IgD-negative memory B cell (primary cell): Measurements from ENCODE around the gene UBAP1. TPM values are rescaled to one million over a fixed set of nuclear protein-coding genes. Genes with fewer than 3 reads are reported as not detected.
"Not testable (repeated sequence)": the region's sequence is repeated elsewhere in the genome, so short reads cannot be mapped to it uniquely, and the experiment has no call there.

Source experiments
- H3K27ac Mint-ChIP-seq, 3 donors: one replicate each; pipeline ENCODE4 v1.8.0; 2020 to 2022; ENCODE audit warnings: mild to moderate bottlenecking in 3 of 3, mixed read lengths in 3 of 3, moderate library complexity in 1 of 3
- H3K27me3 Mint-ChIP-seq: one replicate; pipeline ENCODE4 v1.8.0; 2021; ENCODE audit warnings: mixed read lengths
- H3K36me3 Mint-ChIP-seq: one replicate; pipeline ENCODE4 v1.8.0; 2020; ENCODE audit warnings: mild to moderate bottlenecking, mixed read lengths
- H3K4me1 Mint-ChIP-seq, 3 donors: one replicate each; pipeline ENCODE4 v1.8.0; 2020 to 2022; ENCODE audit warnings: mixed read lengths in 3 of 3, mild to moderate bottlenecking in 1 of 3
- H3K4me3 Mint-ChIP-seq, 4 donors: one replicate each; pipeline ENCODE4 v1.8.0; 2020 to 2022; ENCODE audit warnings: mild to moderate bottlenecking in 4 of 4, mixed read lengths in 4 of 4, moderate library complexity in 3 of 4
- H3K9me3 Mint-ChIP-seq, 3 donors: one replicate each; pipeline ENCODE4 v1.8.0; 2020 to 2021; ENCODE audit warnings: mixed read lengths in 3 of 3, mild to moderate bottlenecking in 1 of 3
- polyA plus RNA-seq: library from polyadenylated mRNA; unstranded; fragments of 300-500 nt; fragmentation: Illumina TruSeq; gene quantifications from one replicate; pipeline ENCODE4 v1.2.3, GENCODE V29; 2021

UBAP1 gene
- polyA plus RNA-seq, 1 donor from 2014 or later: 32.0 TPM

- no peaks in the 10 kb centered on the region for H3K36me3 Mint-ChIP-seq
- H3K27ac Mint-ChIP-seq: no peak overlapping the region
- peaks cover 3% of the 10 kb centered on the region for H3K27me3 Mint-ChIP-seq
- peaks cover 6 to 8% (median 7%) of the 10 kb centered on the region in 3 donors for H3K4me1 Mint-ChIP-seq
- no peaks in the 10 kb centered on the region for H3K9me3 Mint-ChIP-seq
- no peak overlapping the region for H3K4me3 Mint-ChIP-seq
These were observed 9.7 kb upstream of the UBAP1 start for GRCh38 chr9:34169125-34169524.

GRCh38 chr9:34170237-34170991 lies 8.4 kb upstream of the UBAP1 start:
- Mint-ChIP-seq H3K4me3 (no peak overlapping the region), H3K9me3 (no peaks in the 10 kb centered on the region), H3K27ac (peak overlapping the region in 1 of 3 donors; percentile 4), H3K36me3 (no peaks in the 10 kb centered on the region), H3K27me3 (peaks cover 3% of the 10 kb centered on the region), H3K4me1 (peaks cover 6 to 11% (median 7%) of the 10 kb centered on the region in 3 donors)

GRCh38 chr9:34171753-34172535 lies 6.9 kb upstream of the UBAP1 start:
- no peaks in the 10 kb centered on the region for H3K27me3 Mint-ChIP-seq
- no peaks in the 10 kb centered on the region for H3K36me3 Mint-ChIP-seq
- H3K4me1 Mint-ChIP-seq: peaks cover 6 to 11% (median 7%) of the 10 kb centered on the region in 3 donors
- H3K4me3 Mint-ChIP-seq: peak overlapping the region; percentile 38 to 84 (median 81)
- no peaks in the 10 kb centered on the region for H3K9me3 Mint-ChIP-seq
- peak overlapping the region; percentile 82 to 92 (median 83) for H3K27ac Mint-ChIP-seq

- Mint-ChIP-seq H3K27ac (peak overlapping the region in 1 of 3 donors; percentile 31), H3K27me3 (no peaks in the 10 kb centered on the region), H3K36me3 (no peaks in the 10 kb centered on the region), H3K4me1 (peaks cover 11 to 24% (median 21%) of the 10 kb centered on the region in 3 donors), H3K9me3 (no peaks in the 10 kb centered on the region), H3K4me3 (peak overlapping the region in 1 of 4 donors; percentile 82)
These were observed 2.8 kb upstream of the UBAP1 start for GRCh38 chr9:34176089-34176488.

GRCh38 chr9:34177593-34178435 lies 1.0 kb upstream of the UBAP1 start:
- peak overlapping the region; percentile 44 to 96 (median 95) for H3K27ac Mint-ChIP-seq

GRCh38 chr9:34179213-34180136 lies 632 bp downstream of the UBAP1 start:
- Mint-ChIP-seq H3K4me3 (peak overlapping the region; percentile 77 to 98 (median 96)), H3K9me3 (no peaks in the 10 kb centered on the region), H3K36me3 (no peaks in the 10 kb centered on the region), H3K27me3 (no peaks in the 10 kb centered on the region), H3K4me1 (peaks cover 5 to 16% (median 13%) of the 10 kb centered on the region in 3 donors), H3K27ac (peak overlapping the region; percentile 44 to 96 (median 95))

More at GRCh38 chr9:34177593-34178435, 1.0 kb upstream of the UBAP1 start:
- peaks cover 5 to 16% (median 13%) of the 10 kb centered on the region in 3 donors for H3K4me1 Mint-ChIP-seq
- no peaks in the 10 kb centered on the region for H3K9me3 Mint-ChIP-seq
- no peaks in the 10 kb centered on the region for H3K27me3 Mint-ChIP-seq
- H3K4me3 Mint-ChIP-seq: peak overlapping the region; percentile 77 to 98 (median 96)
- H3K36me3 Mint-ChIP-seq: no peaks in the 10 kb centered on the region

- Mint-ChIP-seq H3K27ac (no peak overlapping the region), H3K4me3 (peak overlapping the region in 2 of 4 donors; percentile 18 to 48), H3K4me1 (peaks cover 22 to 28% (median 22%) of the 10 kb centered on the region in 3 donors), H3K36me3 (peaks cover 2% of the 10 kb centered on the region), H3K9me3 (no peaks in the 10 kb centered on the region), H3K27me3 (no peaks in the 10 kb centered on the region)
These were observed 7.1 kb downstream of the UBAP1 start for GRCh38 chr9:34185778-34186551.

GRCh38 chr9:34187891-34188240 lies 9.0 kb downstream of the UBAP1 start:
- no peaks in the 10 kb centered on the region for H3K9me3 Mint-ChIP-seq
- peaks cover 24 to 32% (median 30%) of the 10 kb centered on the region in 3 donors for H3K4me1 Mint-ChIP-seq
- no peak overlapping the region for H3K4me3 Mint-ChIP-seq
- H3K36me3 Mint-ChIP-seq: peaks cover 2% of the 10 kb centered on the region
- peak overlapping the region in 1 of 3 donors; percentile 32 for H3K27ac Mint-ChIP-seq
- no peaks in the 10 kb centered on the region for H3K27me3 Mint-ChIP-seq

GRCh38 chr9:34190996-34191892 lies 12.4 kb downstream of the UBAP1 start:
- H3K27ac Mint-ChIP-seq: no peak overlapping the region
- no peaks in the 10 kb centered on the region for H3K9me3 Mint-ChIP-seq
- H3K27me3 Mint-ChIP-seq: no peaks in the 10 kb centered on the region
- H3K4me1 Mint-ChIP-seq: peaks cover 28 to 39% (median 31%) of the 10 kb centered on the region in 3 donors
- no peak overlapping the region for H3K4me3 Mint-ChIP-seq
- H3K36me3 Mint-ChIP-seq: peaks cover 2% of the 10 kb centered on the region

- H3K27ac Mint-ChIP-seq: peak overlapping the region in 1 of 3 donors; percentile 28
- no peak overlapping the region for H3K4me3 Mint-ChIP-seq
- peaks cover 3% of the 10 kb centered on the region for H3K36me3 Mint-ChIP-seq
- peaks cover 22 to 28% (median 22%) of the 10 kb centered on the region in 3 donors for H3K4me1 Mint-ChIP-seq
- H3K27me3 Mint-ChIP-seq: no peaks in the 10 kb centered on the region
- H3K9me3 Mint-ChIP-seq: no peaks in the 10 kb centered on the region
These were observed 16.3 kb downstream of the UBAP1 start for GRCh38 chr9:34195143-34195542.

- not testable (repeated sequence) for H3K9me3 Mint-ChIP-seq, H3K27ac Mint-ChIP-seq, H3K27me3 Mint-ChIP-seq, H3K36me3 Mint-ChIP-seq
- Mint-ChIP-seq H3K4me1 (peaks cover 14 to 21% (median 17%) of the 10 kb centered on the region in 3 donors), H3K4me3 (peak overlapping the region in 1 of 4 donors; percentile 30)
These were observed 18.4 kb downstream of the UBAP1 start for GRCh38 chr9:34197286-34197685.
